Hematopoietic multipotent progenitor cell treated with erythropoietin and hydrocortisone succinate and interleukin-3 and kit ligand, for 4 days (in vitro differentiated cells): Measurements from ENCODE around the gene ZNF592.
"Not testable (repeated sequence)": the region's sequence is repeated elsewhere in the genome, so short reads cannot be mapped to it uniquely, and the experiment has no call there.

Experiments
- DNase-seq: peaks from one replicate; pipeline ENCODE4 v3.0.0-alpha.2; 2015

ZNF592 gene, protein sequence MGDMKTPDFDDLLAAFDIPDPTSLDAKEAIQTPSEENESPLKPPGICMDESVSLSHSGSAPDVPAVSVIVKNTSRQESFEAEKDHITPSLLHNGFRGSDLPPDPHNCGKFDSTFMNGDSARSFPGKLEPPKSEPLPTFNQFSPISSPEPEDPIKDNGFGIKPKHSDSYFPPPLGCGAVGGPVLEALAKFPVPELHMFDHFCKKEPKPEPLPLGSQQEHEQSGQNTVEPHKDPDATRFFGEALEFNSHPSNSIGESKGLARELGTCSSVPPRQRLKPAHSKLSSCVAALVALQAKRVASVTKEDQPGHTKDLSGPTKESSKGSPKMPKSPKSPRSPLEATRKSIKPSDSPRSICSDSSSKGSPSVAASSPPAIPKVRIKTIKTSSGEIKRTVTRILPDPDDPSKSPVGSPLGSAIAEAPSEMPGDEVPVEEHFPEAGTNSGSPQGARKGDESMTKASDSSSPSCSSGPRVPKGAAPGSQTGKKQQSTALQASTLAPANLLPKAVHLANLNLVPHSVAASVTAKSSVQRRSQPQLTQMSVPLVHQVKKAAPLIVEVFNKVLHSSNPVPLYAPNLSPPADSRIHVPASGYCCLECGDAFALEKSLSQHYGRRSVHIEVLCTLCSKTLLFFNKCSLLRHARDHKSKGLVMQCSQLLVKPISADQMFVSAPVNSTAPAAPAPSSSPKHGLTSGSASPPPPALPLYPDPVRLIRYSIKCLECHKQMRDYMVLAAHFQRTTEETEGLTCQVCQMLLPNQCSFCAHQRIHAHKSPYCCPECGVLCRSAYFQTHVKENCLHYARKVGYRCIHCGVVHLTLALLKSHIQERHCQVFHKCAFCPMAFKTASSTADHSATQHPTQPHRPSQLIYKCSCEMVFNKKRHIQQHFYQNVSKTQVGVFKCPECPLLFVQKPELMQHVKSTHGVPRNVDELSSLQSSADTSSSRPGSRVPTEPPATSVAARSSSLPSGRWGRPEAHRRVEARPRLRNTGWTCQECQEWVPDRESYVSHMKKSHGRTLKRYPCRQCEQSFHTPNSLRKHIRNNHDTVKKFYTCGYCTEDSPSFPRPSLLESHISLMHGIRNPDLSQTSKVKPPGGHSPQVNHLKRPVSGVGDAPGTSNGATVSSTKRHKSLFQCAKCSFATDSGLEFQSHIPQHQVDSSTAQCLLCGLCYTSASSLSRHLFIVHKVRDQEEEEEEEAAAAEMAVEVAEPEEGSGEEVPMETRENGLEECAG (N-terminal part only)

DNA sequence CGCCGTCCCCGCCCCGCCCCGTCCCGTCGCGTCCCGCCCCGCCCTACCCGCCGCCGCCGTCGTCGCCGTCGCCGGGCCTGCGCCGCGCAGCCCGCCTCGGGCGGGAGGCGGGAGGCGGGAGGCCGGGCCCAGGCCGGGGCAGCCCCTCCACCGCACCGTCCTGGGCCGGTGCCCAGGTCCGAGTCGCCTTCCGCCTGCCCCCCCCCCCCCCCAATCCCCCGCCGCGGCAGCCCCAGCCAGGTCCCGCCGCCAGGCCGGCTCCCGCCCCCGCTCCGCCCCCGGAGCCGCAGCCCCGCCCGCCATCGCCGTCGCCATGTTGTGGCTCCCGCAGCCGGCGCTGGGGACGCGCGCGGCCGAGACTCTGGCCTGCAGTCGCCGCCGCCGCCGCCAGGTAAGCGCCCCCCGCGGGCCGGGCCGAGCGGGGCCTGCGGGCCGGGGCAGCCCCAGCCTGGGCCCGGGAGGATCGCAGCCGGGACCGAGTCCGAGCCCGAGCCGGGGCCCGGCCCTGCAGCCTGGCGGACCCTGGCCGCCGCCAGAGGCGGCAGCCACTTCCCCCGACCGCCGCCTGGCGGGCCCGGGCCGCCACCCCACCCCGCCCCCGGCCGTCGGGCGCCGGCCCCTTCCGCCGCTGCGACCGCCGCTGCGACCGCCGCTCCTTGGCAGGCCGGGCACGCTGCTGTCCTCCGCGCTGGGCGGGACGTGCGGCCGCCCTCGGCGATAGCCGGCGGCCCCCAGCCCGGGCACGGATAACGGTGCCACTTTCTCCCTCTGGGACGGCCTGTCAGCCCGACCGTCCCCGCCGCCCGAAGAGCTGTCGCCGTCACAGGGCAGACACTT is at the start of gene ZNF592:
Gene ZNF592 (plus strand): TSS at position 319 of the 837 bp plus-strand sequence. CDS start 34,084 bp downstream, outside the sequence.
- DNase-seq, result peak; percentile 89

DNA sequence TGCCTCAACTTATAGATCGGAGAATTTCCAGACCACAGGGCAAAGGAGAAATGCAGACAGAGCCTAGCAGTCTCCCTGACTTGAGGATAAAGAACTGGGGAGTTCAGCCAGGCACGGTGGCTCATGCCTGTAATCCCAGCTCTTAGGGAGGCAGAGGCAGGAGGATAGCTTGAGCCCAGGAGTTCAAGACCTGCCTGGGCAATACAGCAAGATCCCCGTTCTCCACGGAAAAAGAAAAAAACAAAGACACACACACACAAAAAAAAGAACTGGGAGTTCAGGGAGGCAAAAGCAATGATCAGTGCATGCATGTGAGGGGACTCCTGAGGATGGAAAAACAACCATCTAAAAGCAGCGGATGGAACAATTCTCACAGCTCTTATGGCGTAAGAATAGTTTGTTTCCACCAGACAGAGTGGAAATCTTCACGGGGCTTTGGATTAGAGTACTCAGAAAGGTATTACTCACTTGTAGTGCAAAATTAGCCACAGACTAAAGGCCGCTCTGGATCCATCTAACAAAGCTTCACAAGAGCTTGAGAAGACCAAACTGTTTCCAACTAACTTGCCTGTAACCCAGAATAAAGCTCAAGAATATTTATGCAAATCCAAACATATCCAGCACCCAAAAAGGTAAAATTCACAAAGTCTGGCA is 48.7 kb upstream of the ZNF592 start:
- no peak for DNase-seq

DNA sequence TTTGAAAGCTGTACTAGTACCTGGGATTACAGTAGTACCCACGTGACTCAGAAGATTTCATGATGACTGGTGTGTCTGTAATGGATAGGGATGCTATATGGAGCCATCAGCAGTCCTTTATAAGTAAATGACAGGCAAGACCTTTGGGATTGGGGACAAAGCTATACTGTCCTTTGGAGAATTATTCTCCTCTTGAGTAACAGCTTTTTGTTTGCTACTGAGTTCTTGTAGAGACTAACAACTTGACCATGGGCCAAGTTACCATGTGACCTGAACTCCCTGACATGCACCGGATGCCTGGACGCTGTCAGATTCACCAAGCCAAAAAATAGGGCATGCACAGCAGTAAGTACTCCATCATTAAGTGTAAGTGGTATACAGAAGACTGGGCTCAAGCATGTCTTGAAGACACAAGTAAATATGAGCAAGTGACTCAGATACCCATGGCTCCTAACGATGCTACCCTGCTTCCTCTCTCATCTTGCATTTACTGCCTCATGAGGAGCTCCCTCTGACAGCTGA is 45.4 kb upstream of the ZNF592 start:
- peak; percentile 57 for DNase-seq

DNA sequence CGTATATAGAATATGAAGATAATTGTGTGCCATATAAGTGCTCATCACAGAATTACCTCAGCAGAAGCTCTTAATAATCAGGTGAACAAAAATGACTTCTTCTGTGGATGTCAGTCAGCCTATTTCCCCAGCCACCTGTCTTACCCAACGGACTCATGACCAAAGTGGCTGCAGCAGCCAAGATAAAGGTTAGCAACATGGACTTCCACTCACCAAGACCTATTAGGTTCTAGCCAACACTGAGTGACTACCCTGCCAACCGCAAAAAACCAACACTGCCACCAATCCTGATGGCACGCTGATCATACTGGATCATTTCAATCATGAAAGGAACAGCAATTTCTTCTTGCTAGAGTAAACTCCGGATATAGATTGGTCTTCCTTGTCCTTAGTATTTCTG is 44.6 kb upstream of the ZNF592 start:
- no peak for DNase-seq

DNA sequence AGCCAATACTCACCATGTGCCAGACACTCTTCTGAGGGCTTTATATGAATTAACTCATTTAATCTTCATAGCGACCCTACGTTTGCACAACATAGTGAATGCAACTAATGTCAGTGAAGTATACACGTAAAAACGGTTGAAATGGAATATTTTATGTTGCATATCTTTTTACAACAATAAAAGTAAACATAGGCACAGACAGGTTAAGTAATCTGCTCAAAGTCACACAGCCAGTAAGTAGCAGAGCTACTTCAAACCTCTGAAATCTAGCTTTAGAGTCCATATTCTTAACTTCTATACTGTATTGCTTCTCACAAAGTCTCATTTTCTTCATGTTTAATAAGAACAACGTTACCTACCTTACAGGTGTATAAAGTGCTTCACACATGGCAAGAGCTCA is 34.0 kb upstream of the ZNF592 start:
- DNase-seq, result no peak

DNA sequence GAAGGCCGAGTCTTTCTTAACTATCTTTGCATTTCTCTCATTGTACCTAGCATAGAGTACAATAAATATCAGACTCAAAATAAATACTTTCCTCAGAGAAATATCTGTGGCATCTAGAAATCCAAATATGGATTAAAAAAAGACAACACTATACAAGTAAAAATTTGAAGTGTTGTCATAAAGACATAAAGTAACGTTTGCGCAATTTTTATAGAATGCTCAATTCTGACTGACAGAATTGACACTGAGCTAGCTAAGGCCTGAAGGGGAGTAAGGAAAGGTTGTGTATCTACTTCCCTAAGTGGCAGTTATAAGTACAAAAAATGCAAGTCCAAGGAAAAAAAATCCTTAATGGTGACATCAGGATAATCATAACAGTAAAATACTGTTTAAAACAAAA is 33.6 kb upstream of the ZNF592 start:
- DNase-seq, result peak; percentile 35

DNA sequence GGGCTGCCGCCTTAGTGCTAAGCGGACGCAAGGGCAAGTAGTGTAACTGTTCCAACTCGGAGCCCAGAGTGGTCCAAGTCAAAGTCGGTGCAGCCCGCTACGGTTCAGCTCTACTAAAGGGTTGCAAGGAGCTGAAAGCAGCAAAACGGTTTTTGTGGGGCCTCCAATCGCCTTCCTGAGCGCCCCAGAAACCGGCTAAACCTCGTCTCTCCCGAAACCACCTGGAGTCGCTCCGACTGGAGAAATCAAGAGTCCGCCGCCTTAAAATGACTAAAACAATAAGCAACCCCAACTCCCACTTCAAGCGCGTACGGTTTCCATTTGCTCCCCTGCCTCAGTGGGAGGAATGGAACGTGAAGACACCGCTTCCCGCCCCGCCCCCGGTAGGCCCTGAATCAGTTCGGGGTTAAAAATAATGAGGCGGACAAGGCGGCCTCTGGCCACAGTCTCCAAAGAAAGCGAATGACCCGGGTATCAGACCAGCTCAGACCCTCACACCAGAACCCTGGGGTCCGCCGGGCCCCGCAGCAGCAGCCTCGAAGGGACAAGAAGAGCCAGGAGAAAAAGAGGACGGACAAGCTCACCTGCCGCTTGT is 32.9 kb upstream of the ZNF592 start:
- DNase-seq, result peak; percentile 62

DNA sequence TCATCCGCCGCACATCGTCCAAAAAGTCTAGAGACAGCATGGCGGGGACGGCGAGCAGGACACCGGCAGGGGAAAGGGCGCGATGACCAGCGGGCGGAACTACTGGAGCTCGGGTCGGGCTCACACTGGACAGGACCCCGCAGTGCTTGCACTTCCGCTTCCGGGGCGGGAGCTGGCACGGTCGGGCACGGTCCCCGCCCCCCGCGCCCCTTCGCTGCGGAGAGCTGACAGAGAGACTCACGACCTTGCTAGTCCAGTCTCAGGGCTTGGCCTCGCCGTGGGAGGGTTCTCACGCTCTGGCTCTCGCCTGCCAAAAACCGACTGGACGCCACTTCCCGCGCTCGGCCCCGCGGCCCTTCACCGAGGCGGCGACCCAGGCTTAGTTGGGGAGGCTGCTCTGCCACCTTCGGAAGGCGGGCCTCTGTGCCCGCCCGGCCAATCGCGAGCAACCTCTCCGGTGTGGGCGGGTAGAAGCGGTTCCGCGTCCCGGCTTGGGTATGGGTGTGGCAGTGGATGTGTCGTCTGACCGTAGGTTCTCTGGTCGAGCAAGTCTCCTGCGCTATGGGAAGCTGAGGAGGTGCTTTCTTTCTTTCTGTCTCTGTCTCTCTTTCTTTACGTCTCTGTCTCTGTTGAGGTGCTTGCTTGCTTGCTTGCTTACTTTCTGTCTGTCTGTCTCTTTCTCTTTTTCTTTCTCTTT is 32.2 kb upstream of the ZNF592 start, which contains the start of gene SEC11A:
Gene SEC11A (minus strand): TSS at position 104 of the 697 bp plus-strand sequence. CDS start 64 bp downstream, at position 40.
- peak; percentile 98 for DNase-seq

DNA sequence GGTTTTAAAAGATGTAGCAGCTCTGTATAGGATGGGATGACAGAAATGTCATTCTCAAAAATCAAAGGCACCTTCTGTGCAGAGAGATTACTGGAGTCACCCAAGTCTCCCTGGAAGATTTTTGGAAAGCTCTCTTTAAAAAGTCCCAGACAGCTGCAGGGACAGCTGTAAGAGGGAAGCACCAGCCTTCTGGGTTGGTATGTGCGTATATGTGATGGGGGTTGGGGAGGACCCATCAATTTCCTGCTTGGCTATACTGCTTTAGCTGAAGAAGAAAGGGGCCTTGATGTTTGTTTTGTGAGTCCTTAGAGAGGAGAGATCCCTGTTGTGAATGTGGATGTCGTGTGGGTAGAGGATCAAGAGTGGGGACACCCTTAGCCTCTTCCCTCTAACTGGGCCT is 27.0 kb upstream of the ZNF592 start:
- DNase-seq, result no peak

DNA sequence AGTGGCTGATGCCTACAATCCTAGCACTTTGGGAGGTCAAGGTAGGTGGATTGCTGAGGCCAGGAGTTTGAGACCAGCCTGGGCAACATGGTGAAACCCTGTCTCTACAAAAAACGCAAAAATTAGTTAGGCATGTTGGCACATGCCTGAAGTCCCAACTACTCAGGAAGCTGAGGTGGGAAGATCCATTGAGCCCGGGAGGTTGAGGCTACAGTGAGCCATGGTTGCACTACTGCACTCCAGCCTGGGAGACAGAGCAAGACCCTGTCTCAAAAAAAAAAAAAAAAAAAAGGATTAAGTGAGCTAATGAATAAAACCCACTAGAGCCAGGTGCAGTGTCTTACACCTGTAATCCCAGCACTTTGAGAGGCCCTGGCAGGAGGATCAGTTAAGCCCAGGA is 25.8 kb upstream of the ZNF592 start:
- DNase-seq, result no peak

DNA sequence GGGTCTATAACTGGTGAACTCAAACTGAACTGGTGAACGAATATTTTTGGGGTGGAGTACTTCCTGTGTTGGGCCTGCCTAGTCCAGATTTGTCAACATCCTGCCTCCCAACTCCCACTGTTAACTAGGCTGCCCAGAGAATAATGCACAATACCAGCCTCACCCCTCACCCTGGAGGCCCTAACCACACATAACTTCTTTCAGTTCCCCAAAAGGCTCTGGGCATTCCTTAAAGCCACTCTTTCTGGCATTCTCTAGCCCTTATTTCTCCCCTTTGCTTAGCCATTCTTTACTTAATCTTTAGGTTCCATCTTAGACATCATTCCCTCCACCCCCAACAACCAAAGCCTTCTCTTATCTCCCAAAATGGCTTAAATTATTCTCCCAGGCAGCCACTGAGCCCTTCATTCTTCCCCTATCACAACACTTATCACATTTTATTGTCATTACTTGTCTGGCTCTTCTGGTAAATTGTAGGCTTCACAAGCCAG is 23.3 kb upstream of the ZNF592 start:
- DNase-seq, result peak; percentile 61

DNA sequence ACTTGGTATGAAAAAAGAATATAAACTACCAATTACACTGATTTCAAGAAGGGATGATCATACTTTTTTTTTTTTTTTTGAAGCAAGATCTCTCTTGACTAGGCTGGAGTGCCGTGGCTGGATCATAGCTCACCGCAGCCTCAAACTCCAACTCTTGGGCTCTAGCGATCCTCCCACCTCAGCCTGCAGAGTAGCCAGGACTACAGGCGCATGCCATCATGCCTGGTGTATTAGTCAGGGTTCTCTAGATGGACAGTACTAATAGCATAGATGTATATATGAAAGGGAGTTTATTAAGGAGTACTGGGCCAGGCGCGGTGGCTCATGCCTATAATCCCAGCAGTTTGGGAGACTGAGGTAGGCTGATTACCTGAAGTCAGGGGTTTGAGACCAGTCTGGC is 21.0 kb upstream of the ZNF592 start:
- DNase-seq, result no peak

DNA sequence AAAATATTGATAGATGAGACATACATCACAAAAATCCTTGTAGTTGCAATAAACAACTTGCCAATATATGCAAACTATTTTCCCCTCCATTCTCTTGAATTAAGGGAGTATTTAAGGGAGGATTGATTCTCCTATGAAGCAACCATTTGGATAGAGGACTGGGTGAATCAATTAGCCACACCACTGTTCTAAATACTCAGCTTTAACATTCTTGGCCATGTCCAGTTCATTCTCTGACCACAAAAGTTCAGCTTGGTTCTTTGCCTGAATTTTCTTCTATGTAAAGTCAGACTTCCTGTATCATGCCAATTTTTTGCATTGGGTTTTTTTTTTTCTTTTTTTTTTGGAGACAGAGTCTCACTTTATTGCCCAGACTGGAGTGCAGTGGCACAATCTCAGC is 16.6 kb upstream of the ZNF592 start:
- DNase-seq, result no peak

DNA sequence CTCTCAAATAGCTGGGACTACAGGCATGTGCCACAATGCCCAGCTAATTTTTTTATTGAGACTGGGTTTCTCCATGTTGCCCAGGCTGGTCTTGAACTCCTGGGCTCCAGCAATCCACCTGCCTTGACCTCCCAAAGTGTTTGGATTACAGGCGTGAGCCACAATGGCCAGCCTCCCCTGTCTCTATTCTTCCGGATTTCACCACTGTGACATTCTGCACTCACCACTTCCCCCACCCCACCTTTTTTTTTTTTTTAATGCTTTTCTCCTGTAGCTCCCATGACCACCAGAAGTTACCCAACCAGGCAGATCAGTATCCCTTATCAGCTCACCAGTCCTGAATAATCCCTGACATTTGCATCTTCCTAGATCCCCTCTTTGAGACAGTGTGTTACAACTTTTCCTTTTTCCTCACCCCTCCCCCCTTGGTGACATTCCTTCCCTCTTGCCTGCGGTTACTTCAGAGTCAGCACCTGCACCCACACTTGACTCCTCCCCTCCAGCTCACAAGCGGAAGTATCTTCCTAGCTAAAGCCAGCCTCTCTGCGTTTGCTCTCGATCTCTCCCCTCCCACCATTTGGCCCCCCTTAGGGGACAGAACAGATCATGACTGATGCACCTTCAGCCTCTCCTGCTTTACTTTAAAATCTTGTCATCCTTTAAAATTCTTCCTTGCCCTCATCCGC is 13.5 kb upstream of the ZNF592 start:
- peak; percentile 92 for DNase-seq

DNA sequence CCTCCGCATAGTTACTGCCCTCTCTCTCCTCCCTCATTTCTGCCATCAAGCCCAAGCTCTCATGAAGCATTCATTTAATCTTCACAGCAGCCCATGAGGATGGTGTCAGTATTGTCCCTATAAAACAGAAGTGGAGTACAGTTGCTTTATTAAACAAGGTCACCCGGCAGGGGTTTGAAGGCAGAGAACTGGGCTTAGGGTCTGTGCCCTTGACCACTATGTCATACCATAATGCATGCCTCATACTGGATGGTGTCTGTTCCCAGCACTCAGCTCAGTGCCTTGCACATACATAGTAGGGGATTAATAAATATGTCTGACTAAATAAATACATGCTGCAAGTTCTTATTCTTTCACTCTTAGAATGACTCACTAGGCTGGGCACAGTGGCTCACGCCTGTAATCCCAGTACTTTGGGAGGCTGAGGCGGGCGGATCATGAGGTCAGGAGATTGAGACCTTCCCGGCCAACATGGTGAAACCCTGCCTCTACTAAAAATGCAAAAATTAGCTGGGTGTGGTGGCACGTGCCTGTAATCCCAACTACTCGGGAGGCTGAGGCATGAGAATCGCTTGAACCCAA is 12.8 kb upstream of the ZNF592 start:
- not testable (repeated sequence) for DNase-seq

DNA sequence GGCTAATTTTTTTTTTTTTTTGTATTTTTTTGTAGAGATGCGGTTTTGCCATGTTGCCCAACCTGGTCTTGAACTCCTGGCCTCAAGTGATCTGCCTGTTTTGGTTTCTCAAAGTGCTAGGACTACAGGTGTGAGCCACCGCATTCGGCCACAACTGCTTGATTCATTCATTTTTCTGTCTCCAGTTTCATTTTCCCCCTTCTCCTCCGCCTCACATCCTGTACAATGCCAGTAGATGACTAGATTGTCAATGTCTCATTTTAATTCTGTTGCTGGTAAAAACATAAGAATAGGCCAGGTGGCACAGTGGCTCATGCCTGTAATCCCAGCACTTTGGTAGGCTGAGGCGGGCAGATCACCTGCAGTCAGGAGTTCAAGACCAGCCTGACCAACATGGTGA is 12.0 kb upstream of the ZNF592 start:
- no peak for DNase-seq

DNA sequence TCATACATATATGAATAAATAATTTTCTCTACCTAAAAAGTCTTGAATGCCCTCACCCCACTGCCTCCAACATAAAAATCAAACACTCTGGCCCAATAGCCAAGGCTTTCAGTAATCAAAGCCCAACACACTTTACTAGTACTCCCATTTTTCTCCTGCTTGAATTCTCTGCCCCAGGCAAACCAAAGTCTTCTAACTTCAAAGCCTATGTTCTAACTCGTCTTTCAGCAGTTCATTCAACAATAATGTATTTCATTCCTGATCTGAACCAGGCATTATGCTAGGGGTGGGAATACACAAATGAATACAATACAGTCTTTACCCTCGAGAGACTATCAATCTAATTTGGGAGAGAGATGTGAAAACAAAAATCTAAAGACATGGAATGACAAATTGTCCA is 11.4 kb upstream of the ZNF592 start:
- DNase-seq, result no peak

DNA sequence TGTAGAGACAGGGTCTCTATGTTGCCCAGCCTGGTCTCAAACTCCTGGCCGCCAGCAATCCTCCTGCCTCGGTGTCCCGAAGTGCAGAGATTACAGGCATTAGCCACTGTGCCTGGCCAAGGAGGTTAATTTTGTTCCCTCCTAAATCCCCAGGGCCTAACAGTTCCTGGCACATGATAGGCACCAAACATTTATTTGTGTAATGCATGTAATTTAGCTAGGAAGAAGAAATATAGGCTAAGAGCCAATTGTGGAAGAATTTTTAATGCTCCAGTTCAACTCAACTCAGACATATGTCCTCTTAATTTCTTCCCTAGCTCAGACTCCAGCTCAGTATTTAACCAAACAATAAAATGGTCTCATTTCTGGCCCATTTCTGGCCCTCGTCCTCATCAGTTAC is 7.7 kb upstream of the ZNF592 start:
- no peak for DNase-seq

DNA sequence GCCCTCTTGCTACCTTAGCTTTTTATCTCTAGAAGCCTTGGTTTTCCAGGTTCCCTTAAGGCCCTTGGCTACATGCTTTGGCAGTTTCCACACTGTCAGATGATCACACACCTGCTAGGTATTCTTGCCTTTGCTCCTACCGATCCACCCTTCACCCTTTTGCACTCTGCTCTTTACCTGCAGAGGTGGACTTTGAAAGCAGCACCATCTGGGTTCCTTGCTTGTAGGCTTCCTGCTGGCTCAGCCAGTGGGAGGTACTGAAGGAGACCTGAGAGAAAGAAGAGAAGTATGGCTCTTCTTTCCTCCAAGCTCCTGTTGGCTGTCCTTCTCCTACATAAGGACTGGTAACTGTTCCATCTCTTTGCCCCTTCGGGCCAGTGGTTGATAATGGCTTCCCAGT is 7.3 kb upstream of the ZNF592 start:
- no peak for DNase-seq
